Renal cortical epithelial cell (primary cell): Measurements from ENCODE around the gene BRWD1. TPM values are rescaled to one million over a fixed set of nuclear protein-coding genes. Genes with fewer than 3 reads are reported as not detected.

Experiments used
- DNase-seq: peaks from one replicate; pipeline ENCODE4 v3.0.0-alpha.2; 2011; ENCODE audit warnings: low read depth
- total RNA-seq: library from RNA; depleted of rRNA; stranded (reverse); fragments of >200 nt; gene quantifications from 2 replicates; pipeline ENCODE4 v1.2.3, GENCODE V29; 2014

BRWD1 gene
- total RNA-seq, 1 donor from 2014 or later: 81.4 TPM

DNA sequence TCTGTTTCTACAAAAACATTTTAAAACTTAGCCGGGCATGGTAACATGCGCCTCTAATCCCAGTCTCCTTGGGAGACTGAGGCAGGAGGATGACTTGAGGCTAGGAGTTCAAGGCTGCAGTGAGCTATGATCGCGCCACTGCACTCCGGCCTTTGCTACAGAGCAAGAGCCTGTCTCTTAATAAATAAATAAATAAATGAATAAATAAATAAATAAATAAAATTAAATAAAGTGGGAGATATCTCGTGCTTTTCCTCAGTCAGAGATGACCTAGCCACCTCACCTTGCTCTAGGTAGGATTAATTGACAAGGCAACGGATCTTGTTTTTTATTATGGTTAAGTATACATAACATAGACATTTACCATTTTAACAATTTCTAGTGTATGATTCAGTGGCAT lies 14.3 kb upstream of the BRWD1 start:
- DNase-seq: no peak

DNA sequence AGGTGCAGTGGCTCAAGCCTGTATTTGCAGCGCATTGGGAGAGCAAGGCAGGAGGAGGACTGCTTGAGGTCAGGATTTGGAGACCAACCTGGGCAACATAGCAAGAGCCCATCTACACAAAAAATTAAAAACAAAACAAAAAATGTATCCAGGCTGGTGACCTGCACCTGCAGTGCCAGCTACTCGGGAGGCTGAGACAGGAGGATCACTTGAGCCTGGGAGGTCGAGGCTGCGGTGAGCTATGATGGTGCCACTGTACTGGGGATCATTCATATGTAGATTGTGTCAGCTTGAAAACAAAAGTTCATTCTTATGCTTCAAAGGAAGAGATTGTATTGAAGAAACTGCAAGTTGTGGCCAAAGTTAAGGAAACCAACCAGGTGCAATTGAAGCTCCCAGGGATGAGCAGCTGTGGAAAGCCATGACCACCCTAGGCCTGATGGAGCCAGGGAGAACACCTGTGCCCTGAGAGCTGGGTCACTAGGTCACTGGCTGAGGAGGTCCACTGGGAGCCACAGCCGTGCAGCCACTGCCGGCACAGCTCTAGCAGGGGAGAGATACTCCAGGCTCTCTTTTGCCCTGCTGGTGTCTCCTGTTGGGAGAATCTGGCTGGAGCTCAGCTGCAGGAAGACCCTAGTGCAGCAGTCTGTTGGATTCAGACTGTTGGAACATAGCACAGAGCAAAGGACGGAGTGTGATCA lies 13.3 kb upstream of the BRWD1 start:
- no peak for DNase-seq

DNA sequence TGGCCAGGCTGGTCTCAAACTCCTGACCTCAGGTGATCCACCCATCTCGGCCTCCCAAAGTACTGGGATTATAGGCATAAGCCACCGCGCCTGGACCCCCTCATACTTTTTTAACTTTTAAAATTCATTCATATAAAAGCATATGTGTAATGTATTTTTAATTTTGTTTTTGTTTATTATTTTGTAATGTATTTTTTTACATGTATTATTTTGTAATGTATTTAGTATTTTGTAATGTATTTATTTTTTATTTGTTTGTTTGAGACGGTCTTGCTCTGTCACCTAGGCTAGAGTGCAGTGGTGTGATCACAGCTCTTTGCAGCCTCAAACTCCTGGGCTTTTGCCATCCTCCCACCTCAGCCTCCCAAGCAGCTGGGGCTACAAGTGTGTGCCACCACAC lies 12.0 kb upstream of the BRWD1 start:
- DNase-seq: no peak

DNA sequence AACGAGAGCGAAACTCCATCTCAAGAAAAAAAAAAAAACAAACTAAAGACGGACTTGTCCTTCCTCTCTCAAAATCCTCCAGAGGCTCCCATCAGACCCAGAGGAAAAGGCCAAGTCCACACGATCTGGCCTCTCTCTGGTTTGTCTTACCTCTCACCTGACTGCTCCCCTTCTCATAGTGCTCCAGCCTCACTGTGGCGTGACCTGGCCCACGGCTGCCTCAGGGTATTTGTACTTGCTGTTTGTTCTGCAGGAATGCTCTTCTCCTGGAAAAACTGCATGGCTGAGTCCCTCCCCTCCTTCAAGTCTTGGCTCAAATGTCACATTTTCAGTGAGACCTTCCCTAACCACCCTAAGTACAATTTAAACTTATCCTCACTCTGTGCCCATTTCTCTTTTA lies 8.0 kb upstream of the BRWD1 start:
- DNase-seq: no peak

DNA sequence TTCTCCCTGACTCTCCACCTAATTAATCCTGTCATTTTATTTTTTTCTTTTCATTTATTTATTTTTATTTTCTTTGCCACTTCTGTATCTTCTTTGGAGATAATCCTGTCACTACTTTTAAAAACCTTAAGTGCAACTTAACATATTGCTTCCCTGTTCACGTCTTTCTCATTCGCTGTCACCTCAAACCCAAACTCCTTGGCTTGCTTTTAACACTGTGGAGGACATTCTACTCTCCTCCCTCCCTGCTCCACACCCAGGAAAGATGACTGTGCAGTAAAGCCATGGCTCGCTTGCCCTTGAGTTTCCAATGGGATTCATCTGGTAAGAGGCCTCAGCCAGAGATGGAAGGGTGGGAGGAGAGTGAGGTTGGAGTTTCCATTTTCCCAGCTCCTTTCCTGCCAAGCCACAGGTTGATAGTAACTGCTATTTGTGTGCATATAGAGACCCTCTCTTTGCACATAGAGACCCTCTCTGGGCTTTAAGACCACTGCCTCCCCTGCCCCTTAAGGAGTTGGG lies 6.4 kb upstream of the BRWD1 start:
- no peak for DNase-seq

DNA sequence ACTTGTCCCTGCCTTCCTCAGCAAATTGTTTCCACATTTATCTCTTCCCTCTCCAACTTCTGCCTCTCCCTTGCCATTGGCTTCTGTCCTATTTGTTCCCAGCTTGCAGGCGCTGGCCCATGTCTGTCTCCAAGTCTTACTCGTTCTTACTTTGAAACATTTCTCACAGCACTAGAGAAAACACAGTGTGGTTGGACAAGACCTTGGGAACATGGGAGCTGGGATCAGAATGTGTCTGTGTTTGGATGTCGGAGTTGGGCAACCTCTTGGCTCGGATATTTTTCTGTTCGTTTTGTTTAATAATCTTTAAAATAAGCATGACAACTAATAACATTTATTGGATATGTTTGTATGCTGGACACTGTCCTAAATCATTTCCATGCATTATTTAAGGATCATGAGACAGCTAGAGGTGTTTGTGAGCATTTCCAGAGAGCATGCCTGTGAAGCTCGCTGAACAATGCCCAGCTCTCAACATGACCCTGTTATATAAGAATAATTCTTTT lies 5.9 kb upstream of the BRWD1 start:
- DNase-seq: no peak

DNA sequence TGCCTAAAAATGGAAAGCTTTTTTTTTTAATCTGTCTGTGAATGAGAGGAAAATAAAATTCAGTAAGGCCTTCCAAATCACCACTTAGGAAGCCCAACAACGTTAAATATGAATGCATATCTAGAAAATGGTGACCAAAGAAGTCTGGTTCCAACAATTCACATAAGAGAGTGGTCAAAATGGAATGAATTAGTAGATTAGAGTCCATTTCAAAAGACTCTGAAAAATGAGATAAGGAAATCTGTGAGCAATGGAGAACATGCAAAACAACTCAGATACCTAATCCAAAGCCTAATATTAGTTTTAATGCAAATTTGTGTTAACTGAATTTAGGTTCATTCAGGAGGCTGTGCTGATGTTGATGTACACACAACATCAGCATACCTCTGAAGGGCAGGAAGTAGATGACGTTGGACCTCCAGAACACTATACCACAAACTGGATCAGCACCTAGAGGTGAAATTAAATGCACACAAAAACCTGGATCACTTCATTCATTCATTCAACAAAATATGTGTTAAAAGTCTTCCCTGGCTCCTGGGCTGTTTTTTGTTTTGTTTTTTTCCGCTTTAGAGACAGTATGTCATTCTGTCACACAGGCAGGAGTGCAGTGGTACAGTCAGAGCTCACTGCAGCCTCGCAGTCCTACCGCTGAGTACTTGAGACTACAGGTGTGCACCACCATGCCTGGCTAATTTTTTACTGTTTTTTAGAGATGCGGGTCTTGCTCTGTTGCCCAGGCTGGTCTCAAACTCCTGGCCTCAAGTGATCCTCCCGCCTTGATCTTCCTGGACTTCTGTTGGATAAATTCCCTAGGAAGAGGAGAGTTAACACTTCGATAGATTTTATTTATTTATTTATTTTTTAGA lies 4.9 kb upstream of the BRWD1 start:
- DNase-seq: no peak

DNA sequence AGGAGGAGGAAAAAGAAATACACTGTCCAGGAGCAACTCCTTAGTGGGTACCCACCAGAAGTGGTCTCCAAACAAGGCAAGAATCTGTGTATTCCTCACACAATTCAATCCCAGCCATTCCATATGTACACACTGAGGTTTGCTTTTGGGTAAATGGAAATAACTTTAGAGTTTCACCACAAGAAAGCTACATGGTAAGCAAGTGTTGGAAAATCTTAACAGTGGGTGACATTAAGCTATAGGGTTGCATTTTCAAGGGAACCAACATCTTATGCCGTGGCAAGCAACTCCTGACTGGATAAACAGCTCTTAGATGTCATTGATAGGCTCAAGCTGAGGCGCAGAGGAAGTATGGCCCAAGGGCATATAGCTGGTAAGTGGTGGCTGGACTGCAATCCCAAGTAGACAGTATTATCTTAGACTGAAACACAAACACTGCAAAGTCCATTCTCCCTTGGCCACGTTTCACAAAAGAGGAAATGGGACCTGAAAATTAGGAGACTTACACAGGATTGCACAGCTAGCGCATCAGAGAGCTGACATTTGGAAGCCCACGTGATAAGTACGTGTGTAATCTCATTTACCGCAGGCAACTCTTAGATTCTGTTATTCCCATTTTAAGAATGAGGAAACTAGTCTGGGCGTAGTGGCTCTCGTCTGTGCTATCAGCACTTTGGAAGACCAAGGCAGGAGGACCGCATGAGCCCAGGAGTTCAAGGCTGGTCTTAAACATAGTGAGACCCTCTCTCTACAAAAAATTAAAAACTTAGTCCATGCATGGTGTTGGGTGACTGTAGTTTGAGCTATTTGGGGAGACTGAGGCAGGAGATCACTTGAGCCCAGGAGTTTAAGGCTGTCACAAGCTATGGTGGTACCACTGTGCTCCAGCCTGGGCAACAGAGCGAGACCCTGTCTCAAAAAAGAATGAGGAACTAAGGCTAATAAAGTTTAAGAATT lies 4.0 kb upstream of the BRWD1 start:
- no peak for DNase-seq

DNA sequence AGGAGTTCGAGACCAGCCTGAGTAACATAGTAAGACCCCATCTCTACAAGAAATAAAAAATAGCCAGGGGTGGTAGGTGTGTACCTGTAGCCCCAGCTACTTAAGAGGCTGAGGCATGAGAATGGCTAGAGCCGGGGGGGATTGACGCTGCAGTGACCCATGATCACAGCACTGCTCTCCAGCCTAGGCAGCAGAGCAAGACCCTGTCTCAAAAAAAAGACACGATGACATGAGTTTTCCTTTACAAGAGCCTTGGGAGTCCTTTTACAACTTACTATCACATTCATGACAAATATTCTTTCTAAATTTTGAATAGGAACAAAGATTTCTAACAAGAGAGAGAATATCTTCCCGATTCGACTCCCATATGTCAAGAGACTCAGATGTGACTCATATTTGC lies 3.3 kb upstream of the BRWD1 start:
- DNase-seq: no peak

DNA sequence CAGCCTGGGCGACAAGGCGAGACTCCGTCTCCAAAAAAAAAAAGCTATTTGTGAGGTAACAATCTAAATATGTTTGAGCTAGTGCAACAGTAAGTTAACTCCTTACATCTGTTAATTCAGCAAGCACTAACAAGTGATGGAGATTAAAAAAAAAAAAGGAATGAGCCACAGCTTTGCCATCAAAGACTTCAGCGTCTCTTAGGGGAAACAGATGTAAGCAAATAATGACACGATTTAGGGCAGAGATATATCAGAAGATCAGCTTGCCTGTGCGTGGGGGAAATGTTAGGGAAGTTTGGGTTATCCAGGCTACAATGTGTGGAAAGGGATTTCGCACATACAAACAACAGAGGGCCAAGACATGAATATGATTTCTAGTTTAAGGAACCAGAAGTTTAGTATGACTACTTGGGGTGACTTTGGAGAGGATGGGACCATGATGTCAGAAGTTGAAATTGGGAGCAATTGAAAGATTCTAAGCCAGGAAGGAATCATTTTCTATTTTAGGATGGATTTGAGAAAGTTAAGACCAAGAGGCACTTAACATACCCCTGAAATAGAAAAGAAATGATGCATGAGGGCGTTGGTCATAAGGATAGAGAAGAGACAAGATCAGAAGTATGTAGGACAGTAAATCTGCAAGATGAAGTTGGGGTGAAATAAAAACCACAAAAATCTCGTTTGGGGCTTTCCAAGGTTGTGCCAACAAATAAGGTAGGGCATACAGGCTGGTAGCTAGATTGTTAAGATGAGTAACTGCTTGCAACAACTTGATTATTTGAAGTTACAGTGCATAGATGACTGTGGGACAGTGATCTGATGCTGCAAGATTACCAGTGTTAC lies 2.4 kb upstream of the BRWD1 start:
- no peak for DNase-seq

DNA sequence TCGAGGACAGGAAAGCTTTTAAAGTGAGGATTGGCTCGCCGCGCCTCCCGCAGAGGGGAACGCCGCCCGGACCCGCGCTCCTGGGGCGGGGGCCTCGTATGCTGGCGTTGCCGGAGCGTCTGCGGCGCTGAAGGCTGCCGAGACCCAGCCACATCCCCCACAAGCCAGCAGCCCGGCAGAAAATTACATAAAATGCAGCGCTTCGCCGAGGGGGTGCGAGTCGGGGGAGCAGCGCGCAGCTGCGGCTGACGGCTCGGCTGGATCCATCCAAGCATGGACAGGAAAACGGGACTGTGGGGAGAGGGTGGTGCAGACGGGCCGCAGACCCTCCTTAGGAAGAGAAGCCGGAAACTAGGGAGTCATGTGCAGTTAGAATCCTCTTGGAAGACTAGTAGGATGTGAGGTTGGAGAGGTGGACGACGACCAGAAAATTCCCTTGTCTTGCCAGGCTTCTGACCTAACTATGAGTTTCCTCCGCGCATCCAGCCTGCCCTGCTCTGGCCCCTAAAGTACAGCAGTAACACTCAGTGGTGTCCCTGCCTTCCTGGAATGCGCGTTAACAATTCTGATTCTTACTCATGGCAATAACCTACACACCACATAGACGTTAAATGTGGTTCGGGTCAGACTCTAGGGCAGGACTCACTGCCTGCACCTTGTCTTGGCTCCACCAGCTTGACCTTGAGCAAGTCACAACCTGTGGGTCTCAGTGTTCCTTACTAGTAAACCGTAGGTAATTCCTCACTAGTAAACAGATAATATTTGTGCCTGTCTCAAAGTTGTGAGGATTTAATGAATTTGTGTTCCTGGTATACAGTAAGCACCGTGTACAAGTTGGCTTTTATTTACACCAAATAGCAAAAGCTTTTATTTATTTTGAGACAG lies 953 bp upstream of the BRWD1 start:
- peak; percentile 70 for DNase-seq

DNA sequence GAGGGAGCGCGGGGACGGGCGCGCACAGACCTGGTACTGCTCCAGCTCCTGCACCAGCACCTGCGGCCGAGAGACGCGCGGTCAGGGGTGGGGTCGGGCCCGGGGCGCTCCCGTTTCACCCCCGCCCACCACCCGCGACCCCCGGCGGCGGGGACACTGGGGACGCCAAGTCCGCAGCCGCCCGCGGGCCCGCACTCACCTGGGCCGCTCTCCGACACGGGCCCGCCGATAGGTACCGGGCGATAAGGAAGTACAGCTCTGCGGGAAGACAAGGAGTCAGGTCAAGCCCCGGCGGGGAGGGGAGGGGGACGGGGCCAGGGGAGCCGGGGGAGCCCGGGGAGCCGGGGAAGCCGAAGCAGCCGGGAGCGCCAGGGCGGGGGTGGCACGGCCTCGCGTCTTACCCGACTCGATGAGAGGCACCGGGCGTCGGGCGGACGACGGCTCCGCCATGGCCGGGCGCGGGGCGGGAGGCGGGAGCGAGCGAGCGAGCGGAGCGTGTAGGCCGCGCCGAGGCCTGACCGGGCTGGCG lies 326 bp downstream of the BRWD1 start:
- DNase-seq: no peak

DNA sequence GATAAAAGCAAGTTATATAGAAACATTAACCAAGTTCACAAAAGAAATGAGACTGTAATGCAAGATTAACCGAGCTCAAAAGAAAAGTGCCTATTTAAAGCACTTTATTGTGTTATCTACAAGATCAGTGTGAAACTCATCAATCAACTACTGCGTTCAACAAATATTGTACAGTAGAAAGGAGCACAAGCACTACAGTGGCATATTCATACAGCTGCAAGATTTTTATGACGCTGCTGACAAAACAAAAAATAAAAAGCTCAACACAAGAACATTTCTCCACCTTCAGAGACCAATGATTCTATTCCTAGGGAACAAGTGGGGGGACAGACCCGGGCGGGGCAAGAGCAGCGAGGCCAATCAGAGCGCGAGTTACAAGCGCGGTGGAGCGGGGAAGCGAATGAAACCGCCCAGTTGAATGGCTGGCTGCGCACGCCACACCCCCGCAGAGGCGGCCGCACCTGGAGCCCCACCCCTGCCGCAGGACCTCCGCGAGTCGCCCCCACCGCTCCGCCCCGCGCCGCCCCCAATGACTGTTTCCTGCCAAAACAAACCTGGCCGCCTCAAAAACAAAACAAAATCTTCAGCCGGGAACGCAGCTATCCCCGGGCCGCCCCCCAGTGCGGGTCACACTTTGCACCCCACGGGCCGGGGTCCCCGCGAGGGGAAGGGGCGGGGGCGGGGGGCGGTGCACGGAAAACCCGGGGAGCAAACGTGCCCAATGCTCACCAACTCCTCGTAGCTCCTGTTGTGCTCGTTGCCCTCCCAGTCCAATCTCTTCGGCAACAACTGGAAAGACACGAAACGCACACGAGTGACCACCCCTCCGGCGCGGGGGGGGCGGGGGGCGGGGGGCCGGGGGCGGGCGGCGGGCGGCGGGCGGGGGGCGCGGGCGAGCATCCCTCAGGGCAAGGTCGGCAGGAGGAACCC lies 1.1 kb downstream of the BRWD1 start:
- peak; percentile 72 for DNase-seq

DNA sequence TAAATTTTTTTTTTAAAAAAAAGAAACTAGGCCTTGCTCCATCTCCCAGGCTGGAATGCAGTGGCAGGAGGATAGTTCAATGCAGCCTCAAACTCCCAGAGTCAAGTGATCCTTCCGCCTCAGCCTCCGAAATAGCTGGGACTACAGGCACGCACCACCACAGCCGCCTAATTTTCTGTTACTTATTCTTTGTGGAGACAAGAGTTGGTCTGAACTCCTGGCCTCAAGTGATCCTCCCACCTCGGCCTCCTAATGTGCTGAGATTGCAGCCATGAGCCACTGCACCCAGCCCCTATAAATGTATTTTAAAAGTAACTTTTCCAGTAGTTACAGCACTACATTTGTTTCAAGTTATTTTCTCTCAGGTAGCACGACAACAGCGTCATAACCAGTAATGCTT lies 2.3 kb downstream of the BRWD1 start:
- no peak for DNase-seq

DNA sequence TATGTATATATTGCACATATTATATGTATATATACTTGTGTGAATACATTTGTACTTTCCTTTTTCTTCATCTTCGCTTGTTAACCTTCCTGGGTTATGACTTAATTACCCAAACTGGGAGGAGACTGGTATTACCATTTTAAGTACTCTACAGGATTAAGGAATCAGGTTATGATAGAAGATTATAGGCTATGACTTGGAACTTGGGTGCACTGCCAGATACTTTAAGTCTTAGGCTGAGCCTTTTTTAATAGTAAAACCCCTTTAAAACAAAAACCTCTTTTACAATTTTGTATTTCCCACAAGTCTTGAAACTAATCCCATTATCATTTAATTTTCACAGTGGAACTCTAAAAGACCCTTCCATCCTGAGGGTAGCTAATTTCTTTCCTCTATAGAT lies 6.0 kb downstream of the BRWD1 start:
- no peak for DNase-seq

DNA sequence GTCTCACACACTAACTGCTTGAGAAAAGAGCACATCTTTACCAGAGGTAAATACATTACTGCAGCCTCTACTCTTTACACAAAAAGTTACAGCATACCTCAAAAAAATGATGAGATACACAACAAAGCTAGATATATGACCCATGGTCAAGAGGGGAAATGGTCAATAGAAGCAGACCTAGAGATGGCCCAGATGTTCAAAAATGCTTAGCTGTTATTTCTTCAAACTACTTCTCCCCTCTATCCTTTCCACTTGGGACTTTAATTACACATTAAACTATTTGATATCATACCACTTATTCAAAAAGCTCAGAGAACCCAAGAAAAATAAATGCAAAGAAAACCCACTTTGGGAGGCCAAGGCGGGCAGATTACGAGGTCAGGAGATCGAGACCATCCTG lies 12.8 kb downstream of the BRWD1 start:
- DNase-seq: no peak

DNA sequence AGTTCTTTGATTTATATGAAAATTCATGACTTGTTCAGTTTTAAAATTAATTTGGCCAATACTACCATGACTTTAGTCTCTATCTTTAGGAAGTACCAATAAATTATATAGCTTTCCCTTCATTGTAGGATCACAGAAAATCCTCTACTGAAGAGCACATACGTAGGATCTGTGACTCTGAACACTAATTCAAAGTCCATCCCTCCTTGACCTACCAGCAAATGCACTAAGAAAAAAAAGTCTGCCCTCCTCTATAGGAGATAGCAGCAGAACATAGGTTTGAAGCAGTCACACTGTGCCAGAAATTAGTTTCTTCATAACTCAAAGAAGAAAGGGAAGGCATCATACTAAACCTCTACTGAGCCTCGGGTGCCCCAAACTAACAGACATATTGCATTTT lies 16.5 kb downstream of the BRWD1 start:
- DNase-seq: no peak

DNA sequence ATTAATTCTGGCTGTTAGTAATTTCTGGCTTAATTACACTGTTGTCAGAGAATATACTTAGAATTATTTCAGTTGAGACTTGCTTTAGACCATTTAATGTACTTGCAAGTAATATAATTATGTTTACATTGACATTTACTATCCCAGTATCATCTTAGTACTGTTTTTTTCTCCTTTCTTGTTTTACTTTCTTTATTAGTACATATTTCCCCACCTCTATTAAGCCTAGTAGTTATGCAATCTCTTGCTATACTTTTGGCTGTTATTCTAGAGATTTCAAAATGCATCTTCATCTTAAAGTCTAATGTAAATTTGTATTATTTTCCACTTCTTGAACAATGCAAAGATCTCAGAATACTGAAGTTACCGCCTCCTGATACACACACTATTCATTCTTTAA lies 24.4 kb downstream of the BRWD1 start:
- DNase-seq: no peak
